ENCODE results near the gene MLN.

GRCh38 chr6:33747823-33748222, 56.0 kb downstream of the MLN start:
- TF ChIP-seq POLR2AphosphoS5 (IDR thresholded peaks at IDR 0.05; ENCODE audit: low read depth, low read length), result no peak
- TF ChIP-seq POLR2A (IDR thresholded peaks at IDR 0.05; ENCODE audit: low read depth, low read length), result no peak
- TF ChIP-seq POU2F2 (IDR thresholded peaks at IDR 0.05; ENCODE audit: low read depth, low read length), result no peak

Data from GM12891 (cell line).